Erythroblast (primary cell): Measurements from ENCODE around the gene CEP170.

Source experiments
- GATA1 ChIP-seq: IDR thresholded peaks from 2 replicates; pipeline ENCODE4 v1.6.1; 2011; ENCODE audit warnings: low read depth, mild to moderate bottlenecking, control low read depth, low read length, moderate library complexity
- POLR2A ChIP-seq: IDR thresholded peaks from 2 replicates; pipeline ENCODE4 v1.6.1; 2011; ENCODE audit warnings: mild to moderate bottlenecking, low read length

DNA sequence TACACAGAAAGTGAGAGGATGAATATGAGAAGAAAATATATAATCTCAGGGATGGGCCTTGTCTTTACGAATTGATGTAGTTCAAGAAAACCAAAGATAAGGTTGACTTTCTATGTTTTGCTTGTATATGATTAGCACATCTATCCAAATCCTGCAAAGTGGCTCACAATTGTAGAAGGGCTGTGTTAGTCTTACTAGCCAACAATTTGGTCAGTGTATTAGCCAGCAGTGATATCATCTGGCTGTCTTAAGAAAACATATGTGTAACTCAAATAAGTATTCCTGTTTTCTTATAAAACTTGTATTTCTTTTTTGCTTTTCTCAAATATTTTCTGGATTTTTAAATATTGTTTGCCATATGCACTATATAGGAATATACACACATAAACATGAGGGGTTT lies 6.3 kb upstream of the CEP170 start:
- TF ChIP-seq POLR2A (no peak), GATA1 (no peak)
